GM21381 (cell line): ENCODE results near the gene HS3ST4.

Source experiments
- ATAC-seq: cut with Tn5 transposase; IDR thresholded peaks from one replicate; pipeline ENCODE4 v1.9.1; 2021; ENCODE audit warnings: mild to moderate bottlenecking, moderate library complexity; ENCODE audit not compliant: unreplicated experiment

Gene HS3ST4

GRCh38 chr16:25886598-25886997 lies 194.8 kb downstream of the HS3ST4 start:
- ATAC-seq: no peak

- ATAC-seq: no peak
These were observed 197.1 kb downstream of the HS3ST4 start for GRCh38 chr16:25888868-25889267.

DNA sequence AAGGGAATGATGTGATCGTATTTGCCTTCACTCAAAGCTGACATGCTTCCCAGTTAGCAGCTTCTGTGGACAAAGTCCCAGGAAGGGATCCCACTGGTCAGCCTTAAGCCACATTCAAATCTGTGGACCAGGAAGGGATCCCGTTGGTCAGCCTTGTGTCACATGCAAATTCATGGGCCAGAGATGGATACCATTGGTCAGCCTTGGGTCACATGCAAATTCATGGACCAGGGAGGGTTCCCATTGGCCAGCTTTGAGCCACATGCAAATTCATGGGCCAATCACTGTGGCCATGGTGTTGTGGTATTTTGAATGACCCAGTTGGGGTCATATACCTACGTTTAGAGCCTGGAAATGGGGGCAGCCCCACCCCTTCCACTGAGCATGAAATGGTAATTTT lies 201.6 kb downstream of the HS3ST4 start:
- no peak for ATAC-seq

- ATAC-seq: no peak
These were observed 202.3 kb downstream of the HS3ST4 start for GRCh38 chr16:25894093-25894492.

- ATAC-seq: no peak
These were observed 203.6 kb downstream of the HS3ST4 start for GRCh38 chr16:25895380-25895779.

DNA sequence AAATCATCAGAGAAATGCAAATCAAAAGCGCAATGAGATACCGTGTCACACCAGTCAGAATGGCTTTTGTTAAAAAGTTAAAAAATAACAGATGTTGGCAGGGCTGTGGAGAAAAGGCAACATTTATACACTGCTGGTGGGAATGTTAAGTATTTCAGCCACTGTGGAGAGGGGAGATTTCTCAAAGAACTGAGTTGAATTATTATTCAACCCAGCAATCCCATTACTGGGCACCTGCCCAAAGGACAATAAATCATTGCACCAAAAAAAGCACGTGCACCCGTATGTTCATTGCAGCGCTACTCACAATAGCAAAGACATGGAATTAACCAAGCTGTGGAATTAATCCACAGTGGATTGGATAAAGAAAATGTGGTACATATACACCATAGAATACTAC lies 204.7 kb downstream of the HS3ST4 start:
- no peak for ATAC-seq

DNA sequence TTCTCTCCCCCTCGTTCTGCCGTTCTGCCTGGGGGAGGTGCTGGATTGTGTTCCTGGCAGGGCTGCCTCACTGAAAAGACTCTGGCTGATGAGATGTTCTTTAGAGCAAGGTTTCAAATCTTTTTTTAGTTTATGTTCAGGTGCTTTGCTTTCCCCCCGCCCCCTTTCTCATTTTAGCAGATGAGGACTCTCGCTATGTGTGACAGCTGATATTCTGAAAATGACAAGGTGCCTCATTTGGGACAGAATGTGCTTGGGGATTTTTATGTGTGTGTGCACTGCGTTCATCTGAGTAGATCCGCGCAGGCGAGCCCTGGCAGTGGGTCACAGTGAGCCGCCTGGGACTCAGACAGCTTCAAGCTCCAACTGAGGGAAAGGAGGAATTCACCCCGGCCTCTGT lies 205.9 kb downstream of the HS3ST4 start:
- ATAC-seq: no peak

GRCh38 chr16:25905810-25906209 lies 214.1 kb downstream of the HS3ST4 start:
- no peak for ATAC-seq

GRCh38 chr16:25910971-25911370 lies 219.2 kb downstream of the HS3ST4 start:
- ATAC-seq: no peak

GRCh38 chr16:25912321-25912720 lies 220.6 kb downstream of the HS3ST4 start:
- ATAC-seq: no peak

- ATAC-seq: no peak
These were observed 222.7 kb downstream of the HS3ST4 start for GRCh38 chr16:25914357-25914962.

DNA sequence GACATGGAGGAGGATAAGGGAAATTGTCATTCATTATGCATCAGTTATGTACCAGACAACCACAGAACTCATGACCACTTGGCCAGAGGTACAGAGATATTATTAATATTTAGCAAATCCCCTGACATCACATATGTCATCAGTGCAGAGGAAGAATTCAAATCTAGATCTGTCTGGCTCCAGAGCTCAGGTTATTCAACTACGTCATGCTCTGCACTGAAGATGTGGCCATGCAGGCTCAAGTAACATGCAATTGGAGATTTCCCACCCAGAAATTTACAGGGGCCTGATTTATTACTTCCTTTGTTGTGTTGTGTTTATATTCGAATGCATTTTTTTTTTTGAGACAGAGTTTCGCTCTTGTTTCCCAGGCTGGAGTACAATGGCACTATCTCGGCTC lies 224.3 kb downstream of the HS3ST4 start:
- ATAC-seq: no peak

- no peak for ATAC-seq
These were observed 230.7 kb downstream of the HS3ST4 start for GRCh38 chr16:25922438-25922837.

- no peak for ATAC-seq
These were observed 233.7 kb downstream of the HS3ST4 start for GRCh38 chr16:25925421-25925820.

DNA sequence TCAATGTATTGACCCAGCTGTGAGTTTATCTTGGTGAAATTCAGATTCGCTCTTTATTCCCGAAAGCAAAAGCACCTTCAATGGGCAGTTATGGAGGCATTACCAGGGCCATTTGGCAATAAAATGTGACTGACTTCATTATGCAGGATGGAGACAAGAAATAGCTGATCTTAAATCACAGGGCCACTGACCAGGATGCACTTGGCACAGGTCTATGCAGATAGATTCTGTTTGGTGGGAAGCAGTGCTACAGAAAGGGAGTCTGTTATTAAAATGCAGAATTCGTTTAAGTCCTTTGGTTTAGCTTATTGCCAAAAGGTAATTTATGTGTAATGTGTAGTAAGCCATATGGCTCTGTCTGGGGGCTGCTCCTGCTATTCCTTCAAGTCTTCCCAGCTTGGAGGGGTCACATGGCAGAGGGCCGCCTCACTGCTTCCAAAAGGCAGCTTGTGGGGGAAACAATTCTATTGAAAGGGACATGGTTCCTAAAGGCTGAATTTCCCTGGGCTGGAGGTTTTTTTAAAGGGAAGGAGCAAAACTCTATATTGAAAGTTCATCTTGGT lies 239.8 kb downstream of the HS3ST4 start:
- ATAC-seq: no peak

DNA sequence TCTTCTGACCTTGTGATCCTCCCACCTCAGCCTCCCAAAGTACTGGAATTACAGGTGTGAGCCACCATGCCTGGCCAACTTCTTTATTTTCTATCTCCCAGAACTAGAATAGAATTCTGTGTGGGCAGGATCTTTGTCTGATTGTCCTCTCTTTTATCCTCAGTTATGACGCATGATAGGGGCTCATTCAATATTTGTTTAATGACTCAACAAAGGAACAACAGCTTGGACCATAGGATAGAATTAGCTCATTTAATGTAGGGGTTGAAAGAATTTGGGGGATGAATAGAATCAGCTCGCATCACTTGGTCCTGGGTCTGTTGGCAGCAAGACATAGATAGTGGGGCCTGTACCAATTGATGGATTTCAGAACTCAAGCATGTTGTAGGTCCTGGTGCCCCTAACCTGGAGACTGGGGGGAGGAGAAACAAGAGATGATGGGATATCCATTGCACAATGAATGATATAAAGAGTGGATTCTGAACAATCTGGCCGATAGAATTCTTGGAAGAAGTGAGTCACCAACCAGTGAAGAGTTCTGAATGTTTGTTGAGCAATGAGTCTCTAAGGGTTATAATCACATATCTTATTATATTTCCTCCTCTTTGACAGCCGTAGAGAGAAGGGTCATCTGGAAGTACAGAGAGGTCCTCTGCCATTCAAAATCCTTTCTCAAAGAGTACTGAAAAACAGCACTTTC lies 250.2 kb downstream of the HS3ST4 start:
- ATAC-seq: no peak

GRCh38 chr16:25950586-25951281 lies 259.0 kb downstream of the HS3ST4 start:
- ATAC-seq: no peak

DNA sequence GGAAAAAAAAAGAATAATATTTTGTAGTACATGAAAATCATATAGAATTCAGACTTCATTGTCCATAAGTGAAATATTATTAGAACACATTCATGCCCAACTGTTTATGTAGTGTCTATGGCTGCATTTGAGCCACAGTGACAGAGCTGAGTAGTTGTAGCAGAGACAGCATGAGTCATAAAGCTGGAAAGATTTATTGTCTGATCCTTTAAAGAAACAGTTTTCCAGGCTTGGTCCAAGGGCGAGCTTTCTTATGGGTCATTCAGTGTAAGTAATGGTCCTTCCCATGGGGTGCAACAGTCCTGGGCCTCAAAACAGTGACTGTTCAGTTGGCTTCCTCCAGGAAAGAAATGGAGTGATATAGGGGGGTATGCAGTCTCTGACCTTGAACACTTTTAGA lies 260.2 kb downstream of the HS3ST4 start:
- ATAC-seq: no peak

DNA sequence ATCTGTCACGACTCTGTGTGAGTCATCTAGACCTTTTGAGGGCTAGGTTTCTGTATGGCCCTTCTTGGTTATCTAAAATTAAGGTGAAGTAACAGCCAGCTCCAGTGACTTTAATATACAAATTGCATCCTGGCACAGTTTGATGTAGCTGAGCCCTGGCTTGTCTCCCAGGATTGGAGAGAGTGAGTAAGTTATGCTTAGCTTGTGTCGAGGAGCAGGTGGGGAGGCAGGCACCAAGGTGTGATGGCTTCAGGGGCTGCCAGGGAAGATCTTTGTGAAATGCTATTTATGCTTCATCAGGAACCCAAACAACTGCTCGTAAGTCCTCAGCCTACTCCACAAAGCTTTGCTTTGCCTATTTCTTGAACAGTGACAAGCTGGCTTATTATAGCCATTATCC lies 261.2 kb downstream of the HS3ST4 start:
- ATAC-seq: no peak

GRCh38 chr16:25957707-25958106 lies 265.9 kb downstream of the HS3ST4 start:
- ATAC-seq: no peak

DNA sequence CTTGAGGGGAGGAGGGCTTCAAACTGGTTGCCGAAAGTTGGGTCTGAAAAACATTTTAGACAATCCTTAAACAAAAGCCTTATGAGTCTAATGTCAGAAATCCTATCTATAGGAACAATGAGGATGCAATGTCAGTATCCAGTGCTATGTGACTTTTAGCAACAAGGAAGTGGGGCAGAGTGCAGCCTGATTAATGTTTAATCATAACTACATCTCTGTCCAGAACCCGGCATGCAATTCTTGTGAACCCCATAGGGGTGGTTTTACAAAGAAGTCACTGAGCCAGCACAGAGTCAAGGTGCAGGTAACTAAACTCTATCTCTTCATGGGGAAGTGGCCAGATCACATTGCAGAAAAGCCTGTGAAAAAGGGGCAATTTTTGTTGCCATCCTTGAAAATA lies 267.5 kb downstream of the HS3ST4 start:
- ATAC-seq: no peak
